IMR-90 (cell line): ENCODE data around the gene GSG1L. TPM values are rescaled to one million over a fixed set of nuclear protein-coding genes. Genes with fewer than 3 reads are reported as not detected.

Source experiments
- ATAC-seq: fragments of 200-7000 bp; cut with Tn5 transposase; 2 replicates; pipeline ENCODE4 v1.9.1; 2020; ENCODE audit warnings: low read depth, mild to moderate bottlenecking, moderate library complexity
- BruUV-seq: library from RNA; stranded (reverse); fragments of 400-500 nt; replicated peaks from 2 replicates; lab custom pipeline; 2021; lab: Mats Ljungman, UMichigan
- CTCF ChIA-PET: fragments of 300-600 bp; formaldehyde crosslinking; extraction: SDS; loops from one replicate; lab custom pipeline; 2021; ENCODE audit warnings: antibody characterized with exemption; lab: Yijun Ruan, JAX
- POLR2A ChIA-PET: fragments of 300-600 bp; sonication (Branson Sonifier 250); formaldehyde crosslinking; loops from one replicate; lab custom pipeline; 2022; ENCODE audit warnings: antibody characterized with exemption; ENCODE audit not compliant: unreplicated experiment; lab: Charles Lee
- DNase-seq: peaks from one replicate; pipeline ENCODE4 v3.0.0; 2013
- H2AFZ ChIP-seq: replicated peaks from 2 replicates; pipeline ENCODE3; 2013; ENCODE audit warnings: low read length, mild to moderate bottlenecking; ENCODE audit not compliant: poor library complexity
- H2AK5ac ChIP-seq: 2 replicates; pipeline ENCODE4 v1.6.1; 2013; ENCODE audit warnings: low read depth, low read length, inconsistent platforms
- H2AK9ac ChIP-seq: replicated peaks from 2 replicates; pipeline ENCODE3; 2013; ENCODE audit warnings: mild to moderate bottlenecking, low read depth, low read length, moderate library complexity; ENCODE audit not compliant: poor library complexity
- H2BK120ac ChIP-seq: 2 replicates; pipeline ENCODE4 v1.6.1; 2013; ENCODE audit warnings: low read depth, low read length, inconsistent platforms
- H2BK15ac ChIP-seq: 3 replicates; pipeline ENCODE4 v1.6.1; 2013; ENCODE audit warnings: low read depth, low read length, inconsistent platforms
- H2BK20ac ChIP-seq: 2 replicates; pipeline ENCODE4 v1.6.1; 2013; ENCODE audit warnings: low read depth, mild to moderate bottlenecking, inconsistent platforms, low read length, moderate library complexity
- H2BK5ac ChIP-seq: 2 replicates; pipeline ENCODE4 v1.6.1; 2013; ENCODE audit warnings: mild to moderate bottlenecking, low read depth, low read length, inconsistent platforms; ENCODE audit not compliant: poor library complexity, severe bottlenecking
- H3K14ac ChIP-seq: replicated peaks from 2 replicates; pipeline ENCODE4 v1.6.1; 2013; ENCODE audit warnings: low read depth, low read length, inconsistent platforms
- H3K18ac ChIP-seq: 2 replicates; pipeline ENCODE4 v1.6.1; 2013; ENCODE audit warnings: low read depth, low read length, control low read depth
- H3K23ac ChIP-seq: 2 replicates; pipeline ENCODE4 v1.6.1; 2013; ENCODE audit warnings: low read depth, low read length, inconsistent platforms
- H3K27ac ChIP-seq: 2 replicates; pipeline ENCODE4 v1.5.1; 2013; ENCODE audit warnings: mild to moderate bottlenecking, control low read depth, low read length; ENCODE audit not compliant: insufficient read depth
- H3K27me3 ChIP-seq: 2 replicates; pipeline ENCODE4 v1.6.1; 2013; ENCODE audit warnings: low read length; ENCODE audit not compliant: control insufficient read depth, insufficient read depth
- H3K36me3 ChIP-seq: 2 replicates; pipeline ENCODE4 v1.6.1; 2013; ENCODE audit warnings: low read length, mixed read lengths; ENCODE audit not compliant: control insufficient read depth, insufficient read depth
- H3K4ac ChIP-seq: 2 replicates; pipeline ENCODE4 v1.6.1; 2013; ENCODE audit warnings: low read depth, low read length, inconsistent platforms
- H3K4me1 ChIP-seq: 2 replicates; pipeline ENCODE4 v1.6.1; 2013; ENCODE audit warnings: low read length, mixed read lengths; ENCODE audit not compliant: control insufficient read depth, insufficient read depth
- H3K4me2 ChIP-seq: 2 replicates; pipeline ENCODE4 v1.6.1; 2013; ENCODE audit warnings: low read depth, mild to moderate bottlenecking, control low read depth, low read length, moderate library complexity
- H3K4me3 ChIP-seq: 2 replicates; pipeline ENCODE4 v1.5.1; 2013; ENCODE audit warnings: low read depth, mild to moderate bottlenecking, control low read depth, low read length, moderate library complexity; ENCODE audit not compliant: insufficient read depth
- H3K56ac ChIP-seq: 2 replicates; pipeline ENCODE4 v1.6.1; 2013; ENCODE audit warnings: low read length, inconsistent platforms; ENCODE audit not compliant: insufficient read depth; ENCODE audit errors: extremely low read depth
- H3K79me1 ChIP-seq, 2 experiments: 2 replicates each; pipeline ENCODE4 v1.6.1; 2013; ENCODE audit warnings: low read length in 2 of 2, inconsistent platforms in 1 of 2, low read depth in 1 of 2
- H3K9ac ChIP-seq: 2 replicates; pipeline ENCODE4 v1.6.1; 2013; ENCODE audit warnings: low read depth, low read length, control low read depth
- H3K9me1 ChIP-seq: 2 replicates; pipeline ENCODE4 v1.6.1; 2013; ENCODE audit warnings: low read length, inconsistent platforms; ENCODE audit not compliant: insufficient read depth
- H3K9me3 ChIP-seq: 2 replicates; pipeline ENCODE4 v1.6.1; 2013; ENCODE audit warnings: low read length; ENCODE audit not compliant: control insufficient read depth, insufficient read depth
- H4K20me1 ChIP-seq: 2 replicates; pipeline ENCODE4 v1.6.1; 2013; ENCODE audit warnings: low read length, inconsistent platforms; ENCODE audit not compliant: insufficient read depth
- H4K5ac ChIP-seq: 2 replicates; pipeline ENCODE4 v1.6.1; 2013; ENCODE audit warnings: mild to moderate bottlenecking, low read depth, low read length, control low read depth
- H4K8ac ChIP-seq, 2 experiments: 2 replicates each; pipeline ENCODE4 v1.6.1; 2013; ENCODE audit warnings: low read depth in 2 of 2, low read length in 2 of 2, control low read depth in 1 of 2, inconsistent platforms in 1 of 2
- H4K91ac ChIP-seq: 2 replicates; pipeline ENCODE4 v1.6.1; 2013; ENCODE audit warnings: low read depth, low read length, inconsistent platforms; ENCODE audit not compliant: insufficient read depth
- CHD1 ChIP-seq: IDR thresholded peaks from 2 replicates; pipeline ENCODE4 v1.6.1; 2012; ENCODE audit warnings: low read depth, low read length, improper control_type of control experiment
- MAFK ChIP-seq: IDR thresholded peaks from 2 replicates; pipeline ENCODE4 v1.6.1; 2012; ENCODE audit warnings: low read depth, low read length, improper control_type of control experiment
- NFE2L2 ChIP-seq: fragments of 150-350 bp; IDR thresholded peaks from 2 replicates; pipeline ENCODE4 v1.6.1; 2016; ENCODE audit warnings: low read depth, mild to moderate bottlenecking, low read length
- POLR2A ChIP-seq: IDR thresholded peaks from 2 replicates; pipeline ENCODE4 v1.6.1; 2012; ENCODE audit warnings: mild to moderate bottlenecking, low read depth, low read length
- RFX5 ChIP-seq: IDR thresholded peaks from 2 replicates; pipeline ENCODE4 v1.8.0; 2012; ENCODE audit warnings: low read depth, mild to moderate bottlenecking, low read length, moderate library complexity
- SMC3 ChIP-seq: fragments of 150-350 bp; IDR thresholded peaks from 2 replicates; pipeline ENCODE4 v1.6.1; 2016; ENCODE audit warnings: low read depth, mild to moderate bottlenecking, antibody characterized with exemption, low read length, moderate library complexity
- WGBS, 2 experiments: methylation state at CpG; one replicate each; pipeline versions ENCODE4 v1.1.5 to v1.1.7; 2013; ENCODE audit warnings: missing lambda C conversion rate in 2 of 2; ENCODE audit not compliant: insufficient read length in 1 of 2; ENCODE audit errors: extremely low coverage in 2 of 2; 5-methylcytosine and 5-hydroxymethylcytosine counted together
- dilution Hi-C: fragments of 300-500 bp; cut with HindIII; formaldehyde crosslinking; loops from one replicate; pipeline ENCODE4 v1.14.3; 2018; ENCODE audit warnings: low sequenced_read_pairs; ENCODE audit not compliant: unreplicated experiment
- in situ Hi-C: fragments of 300-500 bp; cut with MboI; formaldehyde crosslinking; loops from 3 replicates; pipeline ENCODE4 v1.14.3; 2019; ENCODE audit warnings: low sequenced_read_pairs, inconsistent platforms, mixed read lengths
- intact Hi-C: fragments of 100-400 bp; cut with micrococcal nuclease; formaldehyde crosslinking; loops from 2 replicates; pipeline ENCODE4 v1.10.0; 2022
- polyA plus RNA-seq, 3 experiments: library from polyadenylated mRNA; depleted of rRNA; stranded (reverse); fragments of >200 nt; gene quantifications; 2 replicates each; pipeline ENCODE4 v1.2.3, GENCODE V29; 2012; ENCODE audit warnings: low replicate concordance in 1 of 3
- total RNA-seq: library from RNA; depleted of rRNA; stranded (reverse); fragments of >200 nt; gene quantifications from 2 replicates; pipeline ENCODE4 v1.2.3, GENCODE V29; 2012

Gene GSG1L
- total and polyA plus RNA-seq, 2 of the 4 experiments (the other 2 are of a cell fraction): not detected

DNA sequence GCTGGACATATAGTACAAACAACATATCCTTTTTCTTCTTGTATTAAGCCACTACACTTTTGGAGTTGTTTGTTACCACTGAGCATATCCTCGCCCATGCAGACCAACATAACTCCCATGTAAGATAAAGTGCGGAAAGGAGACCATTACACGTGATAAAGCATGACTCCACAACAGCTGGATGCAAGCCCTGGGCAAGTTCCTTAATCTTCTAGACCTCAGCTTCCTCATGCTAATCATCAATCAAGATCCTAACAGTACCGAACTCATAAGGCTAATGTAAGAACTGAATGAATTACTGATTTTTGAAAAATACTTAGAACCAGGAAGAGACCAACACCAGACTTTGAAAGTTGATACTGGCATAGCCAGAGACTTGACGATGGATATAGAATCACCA is 47.0 kb upstream of the GSG1L start:
- no peak for TF ChIP-seq NFE2L2
- TF ChIP-seq MAFK: no peak
- TF ChIP-seq POLR2A: no peak
- no peak for TF ChIP-seq SMC3
- TF ChIP-seq CHD1: no peak
- TF ChIP-seq RFX5: no peak
- dilution Hi-C loops: no loop called here
- no peak overlapping the region for H3K56ac ChIP-seq

More for the DNA sequence above, 47.0 kb upstream of the GSG1L start:
- H3K18ac ChIP-seq: no peak overlapping the region
- no peak overlapping the region for H4K5ac ChIP-seq
- H2BK20ac ChIP-seq: no peak overlapping the region
- H3K14ac ChIP-seq: peak overlapping the region; percentile 50
- DNase-seq (no peak), ATAC-seq (no peak)
- no peaks in the 10 kb centered on the region for H3K27me3 ChIP-seq
- ChIA-PET CTCF (no interaction called here), POLR2A (interaction anchor here (0.6 kb wide), 1 partner anchor 71 kb away, joined by 3 read pairs; no protein-coding TSS in a partner anchor)
- no peak overlapping the region for H4K91ac ChIP-seq
- no TSS peak for BruUV-seq
- H2BK5ac ChIP-seq: peak overlapping the region; percentile 9
- no peaks in the 10 kb centered on the region for H3K9me3 ChIP-seq
- H3K9ac ChIP-seq: no peak overlapping the region
- peak overlapping the region; percentile 61; the same call in 1 of the 2 replicates for H3K27ac ChIP-seq
- H3K79me1 ChIP-seq: peaks cover 48 to 68% of the 10 kb centered on the region in 2 experiments
- peaks cover 19% of the 10 kb centered on the region for H4K20me1 ChIP-seq
- no peak overlapping the region for H3K4me2 ChIP-seq
- peaks cover 15% of the 10 kb centered on the region for H3K9me1 ChIP-seq
- H2AFZ ChIP-seq: no peak overlapping the region
- WGBS, 2 experiments: no CpG with 5 or more reads among the region's 5 CpGs
- 0 out of 2 replicates have a peak overlapping the region, but pooled peaks have one; percentile 10 for H3K4ac ChIP-seq
- H3K36me3 ChIP-seq: peaks cover 66% of the 10 kb centered on the region
- no peak overlapping the region for H4K8ac ChIP-seq
- H2BK15ac ChIP-seq: no peak overlapping the region
- in situ Hi-C loops (no loop called here), intact Hi-C loops (loop anchor here (5.0 kb wide), 1 partner anchor 102 kb away; the partner anchor contains the start of gene XPO6)
- no peak overlapping the region for H2AK9ac ChIP-seq
- peaks cover 10% of the 10 kb centered on the region for H3K4me1 ChIP-seq
- no peak overlapping the region for H3K4me3 ChIP-seq
- no peak overlapping the region for H2BK120ac ChIP-seq
- H3K23ac ChIP-seq: peak overlapping the region; percentile 64; the same call in 1 of the 2 replicates
- no peak overlapping the region for H2AK5ac ChIP-seq
